B cell (primary cell): Measurements from ENCODE around the gene SEZ6L. TPM values are rescaled to one million over a fixed set of nuclear protein-coding genes. Genes with fewer than 3 reads are reported as not detected.
A peak's percentile ranks its signal among the peaks of the same experiment; 100 is the strongest.

Experiments
- ATAC-seq: fragments of 200-7000 bp; cut with Tn5 transposase; one replicate; pipeline ENCODE4 v1.10.0; 2021; ENCODE audit warnings: low read depth, mild to moderate bottlenecking, moderate number of reproducible peaks, moderate library complexity
- CTCF ChIA-PET: fragments of 350-600 bp; sonication (Branson Sonifier 250); formaldehyde crosslinking; loops from one replicate; lab custom pipeline; 2021; ENCODE audit warnings: antibody characterized with exemption, inconsistent platforms; lab: Charles Lee
- POLR2A ChIA-PET: fragments of 350-600 bp; sonication (Branson Sonifier 250); formaldehyde crosslinking; loops from one replicate; lab custom pipeline; 2021; ENCODE audit warnings: antibody characterized with exemption; lab: Charles Lee
- DNase-seq: peaks from one replicate; pipeline ENCODE4 v3.0.0; 2013
- H2AFZ ChIP-seq: 2 replicates; pipeline ENCODE4 v1.6.1; 2012; ENCODE audit warnings: mild to moderate bottlenecking, low read depth, low read length; ENCODE audit not compliant: insufficient read depth, poor library complexity, severe bottlenecking
- H3K27ac ChIP-seq, 2 donors: 1 replicate in 1 of 2; 2 replicates in 1 of 2; pipeline ENCODE4 v1.5.1; 2012 to 2013; ENCODE audit warnings: low read length in 2 of 2, mild to moderate bottlenecking in 2 of 2, moderate library complexity in 1 of 2
- H3K27me3 ChIP-seq, 4 experiments: fragments of 200-600 bp in 1 of 4; sonication (generic) in 1 of 4; replicated peaks in 1 of 4; 1 replicate in 2 of 4; 2 replicates in 2 of 4; pipeline versions ENCODE4 v1.6.1 to v1.7.0; 2013 to 2016; ENCODE audit warnings: low read length in 3 of 4, mild to moderate bottlenecking in 2 of 4, mixed read lengths in 1 of 4, moderate library complexity in 1 of 4; ENCODE audit not compliant: insufficient read depth in 4 of 4, control insufficient read depth in 3 of 4; ENCODE audit errors: control extremely low read depth in 1 of 4
- H3K36me3 ChIP-seq, 2 experiments: replicated peaks in 1 of 2; 1 replicate in 1 of 2; 2 replicates in 1 of 2; pipeline versions ENCODE4 v1.6.1 to v1.7.1; 2013; ENCODE audit warnings: low read length in 1 of 2; ENCODE audit not compliant: insufficient read depth in 2 of 2, control insufficient read depth in 1 of 2; ENCODE audit errors: control extremely low read depth in 1 of 2, extremely low read depth in 1 of 2
- H3K4me1 ChIP-seq, 2 donors: fragments of 200-600 bp in 1 of 2; sonication (generic) in 1 of 2; 1 replicate in 1 of 2; 2 replicates in 1 of 2; pipeline versions ENCODE4 v1.5.1 to v1.6.1; 2013 to 2017; ENCODE audit warnings: low read length in 2 of 2; ENCODE audit not compliant: control insufficient read depth in 2 of 2, insufficient read depth in 2 of 2
- H3K4me2 ChIP-seq: replicated peaks from 2 replicates; pipeline ENCODE3; 2012; ENCODE audit warnings: mild to moderate bottlenecking, low read depth, low read length; ENCODE audit not compliant: poor library complexity, severe bottlenecking
- H3K4me3 ChIP-seq, 5 experiments: fragments of 200-600 bp in 1 of 5; sonication (generic) in 1 of 5; 1 replicate in 3 of 5; 2 replicates in 2 of 5; pipeline versions ENCODE4 v1.5.1 to v1.7.0; 2011 to 2016; ENCODE audit warnings: low read length in 4 of 5, mild to moderate bottlenecking in 4 of 5, low read depth in 2 of 5, control low read depth in 1 of 5, moderate library complexity in 1 of 5; ENCODE audit not compliant: insufficient read depth in 1 of 5; ENCODE audit errors: control extremely low read depth in 1 of 5, extremely low read depth in 1 of 5
- H3K79me2 ChIP-seq: fragments of 200-600 bp; sonication (generic); one replicate; pipeline ENCODE4 v1.6.0; 2016; ENCODE audit warnings: low read length; ENCODE audit not compliant: control insufficient read depth, insufficient read depth
- H3K9ac ChIP-seq: fragments of 200-600 bp; sonication (generic); 2 replicates; pipeline ENCODE4 v1.6.1; 2017; ENCODE audit warnings: mild to moderate bottlenecking, low read length, moderate library complexity
- H3K9me3 ChIP-seq, 3 donors: one replicate each; pipeline versions ENCODE4 v1.6.1 to v1.7.1; 2013; ENCODE audit warnings: low read length in 2 of 3; ENCODE audit not compliant: control insufficient read depth in 2 of 3, insufficient read depth in 1 of 3; ENCODE audit errors: control extremely low read depth in 1 of 3
- H4K20me1 ChIP-seq: 2 replicates; pipeline ENCODE4 v1.6.0; 2012; ENCODE audit warnings: mild to moderate bottlenecking, low read length; ENCODE audit not compliant: insufficient read depth, control insufficient read depth, poor library complexity, severe bottlenecking
- H3K27ac Mint-ChIP-seq: one replicate; pipeline ENCODE4 v1.8.0; 2021; ENCODE audit warnings: mixed read lengths
- H3K27me3 Mint-ChIP-seq: one replicate; pipeline ENCODE4 v1.8.0; 2021; ENCODE audit warnings: mixed read lengths
- H3K4me1 Mint-ChIP-seq: one replicate; pipeline ENCODE4 v1.8.0; 2021; ENCODE audit warnings: mixed read lengths
- H3K4me3 Mint-ChIP-seq: one replicate; pipeline ENCODE4 v1.8.0; 2021; ENCODE audit warnings: mixed read lengths
- H3K9me3 Mint-ChIP-seq: one replicate; pipeline ENCODE4 v1.8.0; 2022; ENCODE audit warnings: mixed read lengths; ENCODE audit not compliant: insufficient read depth
- EZH2 ChIP-seq: IDR thresholded peaks from 2 replicates; pipeline ENCODE4 v1.6.1; 2012; ENCODE audit warnings: borderline replicate concordance, low read depth, mild to moderate bottlenecking, moderate library complexity, low read length; ENCODE audit not compliant: insufficient read depth, poor library complexity, severe bottlenecking
- WGBS: methylation state at CpG from one replicate; pipeline ENCODE4 v1.1.5; 2013; ENCODE audit warnings: missing lambda C conversion rate; ENCODE audit not compliant: insufficient coverage; 5-methylcytosine and 5-hydroxymethylcytosine counted together
- intact Hi-C: fragments of 100-400 bp; cut with micrococcal nuclease; formaldehyde crosslinking; loops from one replicate; pipeline ENCODE4 v1.10.0; 2022
- polyA plus RNA-seq: library from polyadenylated mRNA; depleted of rRNA; stranded (reverse); fragments of >200 nt; gene quantifications from 2 replicates; pipeline ENCODE4 v1.2.3, GENCODE V29; 2012
- total RNA-seq, 2 donors: library from RNA; stranded (reverse); fragments of 120-200 nt in 1 of 2; gene quantifications; 1 replicate in 1 of 2; 2 replicates in 1 of 2; pipeline versions ENCODE4 v1.2.3 to v1.2.4, GENCODE V29; 2013 to 2022
- TF ChIP-seq, protein P1 (sequence below): fragments of 200-600 bp; IDR thresholded peaks from one replicate; pipeline ENCODE4 v1.8.0; 2022; ENCODE audit warnings: antibody characterized with exemption, mild to moderate bottlenecking

Gene SEZ6L
- total and polyA plus RNA-seq, 2 donors (not counting 1 experiment from before 2014, with no cell fraction given) = 0.04 TPM; not detected in 1

DNA sequence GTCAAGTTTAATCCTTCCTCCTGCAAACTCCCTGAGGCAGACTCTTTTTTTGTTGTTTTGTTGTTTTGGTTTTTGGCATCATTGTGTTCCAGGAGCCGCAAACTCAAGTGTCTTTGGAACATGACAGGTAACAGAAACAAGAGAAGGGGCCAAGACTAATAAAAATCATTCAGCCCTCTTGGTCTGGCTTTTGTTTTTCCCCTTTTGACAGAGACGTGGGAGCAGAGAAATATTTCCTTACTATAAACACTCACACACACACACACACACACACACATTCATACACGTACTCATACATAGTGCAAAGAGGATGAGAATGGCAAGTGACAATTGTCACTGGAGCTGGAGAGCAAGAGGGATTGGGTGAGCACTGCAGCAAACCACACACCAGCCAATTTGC, 249.4 kb downstream of the SEZ6L start:
- no peak overlapping the region for H3K4me2 ChIP-seq
- H3K9me3 ChIP-seq = peaks cover 0 to 8% (median 6%) of the 10 kb centered on the region in 3 donors
- ChIA-PET CTCF (interaction anchor here (0.9 to 1.1 kb wide), 2 partner anchors 42 to 54 kb away, joined by 3 to 4 read pairs; no protein-coding TSS in a partner anchor), POLR2A (no interaction called here)
- H3K79me2 ChIP-seq = no peaks in the 10 kb centered on the region
- no peaks in the 10 kb centered on the region for H4K20me1 ChIP-seq
- intact Hi-C loops = no loop called here
- H3K9me3 Mint-ChIP-seq = peaks cover 8% of the 10 kb centered on the region
- 57% methylated on average over 1 of the region's 3 CpGs for WGBS
- no peaks in the 10 kb centered on the region for H3K4me1 Mint-ChIP-seq
- H3K27ac ChIP-seq = no peak overlapping the region
- ATAC-seq (no peak), DNase-seq (no peak)
- H3K4me3 ChIP-seq = no peak overlapping the region
- H3K4me3 Mint-ChIP-seq = no peak overlapping the region
- peaks cover 20% of the 10 kb centered on the region for H3K27me3 Mint-ChIP-seq
- no peak overlapping the region for H3K27ac Mint-ChIP-seq
- H2AFZ ChIP-seq = no peak overlapping the region
- TF ChIP-seq EZH2 = no peak
- TF ChIP-seq, protein P1, sequence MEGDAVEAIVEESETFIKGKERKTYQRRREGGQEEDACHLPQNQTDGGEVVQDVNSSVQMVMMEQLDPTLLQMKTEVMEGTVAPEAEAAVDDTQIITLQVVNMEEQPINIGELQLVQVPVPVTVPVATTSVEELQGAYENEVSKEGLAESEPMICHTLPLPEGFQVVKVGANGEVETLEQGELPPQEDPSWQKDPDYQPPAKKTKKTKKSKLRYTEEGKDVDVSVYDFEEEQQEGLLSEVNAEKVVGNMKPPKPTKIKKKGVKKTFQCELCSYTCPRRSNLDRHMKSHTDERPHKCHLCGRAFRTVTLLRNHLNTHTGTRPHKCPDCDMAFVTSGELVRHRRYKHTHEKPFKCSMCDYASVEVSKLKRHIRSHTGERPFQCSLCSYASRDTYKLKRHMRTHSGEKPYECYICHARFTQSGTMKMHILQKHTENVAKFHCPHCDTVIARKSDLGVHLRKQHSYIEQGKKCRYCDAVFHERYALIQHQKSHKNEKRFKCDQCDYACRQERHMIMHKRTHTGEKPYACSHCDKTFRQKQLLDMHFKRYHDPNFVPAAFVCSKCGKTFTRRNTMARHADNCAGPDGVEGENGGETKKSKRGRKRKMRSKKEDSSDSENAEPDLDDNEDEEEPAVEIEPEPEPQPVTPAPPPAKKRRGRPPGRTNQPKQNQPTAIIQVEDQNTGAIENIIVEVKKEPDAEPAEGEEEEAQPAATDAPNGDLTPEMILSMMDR = no peak
- no peaks in the 10 kb centered on the region for H3K36me3 ChIP-seq
- H3K4me1 ChIP-seq = no peaks in the 10 kb centered on the region
- H3K9ac ChIP-seq = no peak overlapping the region
- H3K27me3 ChIP-seq = peaks cover 0 to 11% (median 9%) of the 10 kb centered on the region in 4 experiments

DNA sequence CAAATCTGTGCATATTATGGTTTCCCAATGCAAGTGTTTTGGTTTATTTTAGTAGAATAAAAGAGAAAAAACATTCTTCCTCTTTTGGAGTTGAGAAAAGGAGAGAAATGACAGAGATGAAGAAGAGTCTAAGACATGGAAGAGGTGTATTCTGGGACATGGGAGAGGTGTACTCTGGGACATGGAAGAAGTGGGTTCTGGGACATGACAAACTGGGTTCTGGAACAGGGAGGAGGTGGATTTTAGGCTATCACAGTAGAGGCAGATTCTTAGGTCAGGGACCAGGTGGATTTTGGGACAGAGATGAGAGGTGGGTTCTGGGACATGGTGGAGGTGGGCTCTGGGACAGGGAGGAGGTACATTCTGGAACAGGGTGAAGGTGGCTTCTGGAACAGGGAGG, 257.7 kb downstream of the SEZ6L start:
- Mint-ChIP-seq H3K27ac (peak overlapping the region; percentile 75), H3K4me3 (peak overlapping the region; percentile 74), H3K4me1 (peaks cover 37% of the 10 kb centered on the region), H3K9me3 (peaks cover 10% of the 10 kb centered on the region), H3K27me3 (no peaks in the 10 kb centered on the region)
- Histone ChIP-seq H3K9me3 (peaks cover 0 to 8% (median 6%) of the 10 kb centered on the region in 3 donors), H3K27ac (no peak overlapping the region), H3K4me1 (peaks cover 32 to 33% of the 10 kb centered on the region in 2 donors), H2AFZ (no peak overlapping the region), H3K4me3 (no peak overlapping the region), H3K79me2 (peaks cover 23% of the 10 kb centered on the region), H3K27me3 (peaks cover 0 to 7% (median 3%) of the 10 kb centered on the region in 4 experiments), H3K36me3 (no peaks in the 10 kb centered on the region), H3K9ac (no peak overlapping the region), H4K20me1 (no peaks in the 10 kb centered on the region), H3K4me2 (no peak overlapping the region)
- POLR2A ChIA-PET = no interaction called here
- TF ChIP-seq EZH2 = no peak
- TF ChIP-seq, protein P1 = no peak
- no peak for ATAC-seq
- CTCF ChIA-PET = no interaction called here
- intact Hi-C loops = no loop called here
- DNase-seq = no peak
